GM10847 (cell line): ENCODE data around the gene RNF144B.

Experiments used
- POLR2A ChIP-seq: IDR thresholded peaks from 2 replicates; pipeline ENCODE4 v1.6.1; 2011; ENCODE audit not compliant: insufficient read length; ENCODE audit errors: extremely low read depth

The RNF144B gene

GRCh38 chr6:18503593-18504231, 116.6 kb downstream of the RNF144B start:
- no peak for TF ChIP-seq POLR2A

GRCh38 chr6:18504232-18504596, 117.1 kb downstream of the RNF144B start:
- TF ChIP-seq POLR2A: no peak

GRCh38 chr6:18506382-18507017, 119.3 kb downstream of the RNF144B start:
- no peak for TF ChIP-seq POLR2A

GRCh38 chr6:18507018-18507415, 119.9 kb downstream of the RNF144B start:
- no peak for TF ChIP-seq POLR2A

GRCh38 chr6:18507561-18507960, 120.4 kb downstream of the RNF144B start:
- TF ChIP-seq POLR2A: no peak

GRCh38 chr6:18509871-18510643, 122.9 kb downstream of the RNF144B start:
- no peak for TF ChIP-seq POLR2A

GRCh38 chr6:18510644-18511033, 123.5 kb downstream of the RNF144B start:
- TF ChIP-seq POLR2A: no peak

- no peak for TF ChIP-seq POLR2A
Observed at GRCh38 chr6:18511211-18511610, 124.1 kb downstream of the RNF144B start.

GRCh38 chr6:18513253-18513798, 126.2 kb downstream of the RNF144B start:
- no peak for TF ChIP-seq POLR2A

- no peak for TF ChIP-seq POLR2A
Observed at GRCh38 chr6:18514180-18514579, 127.0 kb downstream of the RNF144B start.

GRCh38 chr6:18515767-18516166, 128.6 kb downstream of the RNF144B start:
- no peak for TF ChIP-seq POLR2A
